ENCODE measurements around the gene IGFLR1.

- TF ChIP-seq, protein P1, sequence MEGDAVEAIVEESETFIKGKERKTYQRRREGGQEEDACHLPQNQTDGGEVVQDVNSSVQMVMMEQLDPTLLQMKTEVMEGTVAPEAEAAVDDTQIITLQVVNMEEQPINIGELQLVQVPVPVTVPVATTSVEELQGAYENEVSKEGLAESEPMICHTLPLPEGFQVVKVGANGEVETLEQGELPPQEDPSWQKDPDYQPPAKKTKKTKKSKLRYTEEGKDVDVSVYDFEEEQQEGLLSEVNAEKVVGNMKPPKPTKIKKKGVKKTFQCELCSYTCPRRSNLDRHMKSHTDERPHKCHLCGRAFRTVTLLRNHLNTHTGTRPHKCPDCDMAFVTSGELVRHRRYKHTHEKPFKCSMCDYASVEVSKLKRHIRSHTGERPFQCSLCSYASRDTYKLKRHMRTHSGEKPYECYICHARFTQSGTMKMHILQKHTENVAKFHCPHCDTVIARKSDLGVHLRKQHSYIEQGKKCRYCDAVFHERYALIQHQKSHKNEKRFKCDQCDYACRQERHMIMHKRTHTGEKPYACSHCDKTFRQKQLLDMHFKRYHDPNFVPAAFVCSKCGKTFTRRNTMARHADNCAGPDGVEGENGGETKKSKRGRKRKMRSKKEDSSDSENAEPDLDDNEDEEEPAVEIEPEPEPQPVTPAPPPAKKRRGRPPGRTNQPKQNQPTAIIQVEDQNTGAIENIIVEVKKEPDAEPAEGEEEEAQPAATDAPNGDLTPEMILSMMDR (IDR thresholded peaks at IDR 0.05; ENCODE audit: low read length), result no peak
- TF ChIP-seq EZH2 (optimal IDR thresholded peaks at IDR 0.05; ENCODE audit: low read depth, low read length), result no peak
- TF ChIP-seq EZH2phosphoT487 (IDR thresholded peaks at IDR 0.05; ENCODE audit: low read length), result no peak
Observed at GRCh38 chr19:35775046-35775297, 32.7 kb upstream of the IGFLR1 start.
